NT2/D1 (cell line): ENCODE data around the gene LDLRAD3.

Experiments
- YY1 ChIP-seq: IDR thresholded peaks from 2 replicates; pipeline ENCODE4 v1.6.1; 2011; ENCODE audit not compliant: insufficient read length, insufficient read depth
- ZNF274 ChIP-seq: IDR thresholded peaks from 2 replicates; pipeline ENCODE4 v1.6.1; 2011; ENCODE audit warnings: mild to moderate bottlenecking, low read depth, low read length

GRCh38 chr11:36065436-36065835 lies 121.6 kb downstream of the LDLRAD3 start:
- no peak for TF ChIP-seq ZNF274
- TF ChIP-seq YY1: no peak
